GM18520 (cell line): ENCODE measurements around the gene KDR.

Experiments
- ATAC-seq: cut with Tn5 transposase; IDR thresholded peaks from one replicate; pipeline ENCODE4 v1.9.1; 2021; ENCODE audit not compliant: unreplicated experiment

Gene KDR

GRCh38 chr4:55031158-55031557, 94.2 kb downstream of the KDR start:
- ATAC-seq = no peak

DNA sequence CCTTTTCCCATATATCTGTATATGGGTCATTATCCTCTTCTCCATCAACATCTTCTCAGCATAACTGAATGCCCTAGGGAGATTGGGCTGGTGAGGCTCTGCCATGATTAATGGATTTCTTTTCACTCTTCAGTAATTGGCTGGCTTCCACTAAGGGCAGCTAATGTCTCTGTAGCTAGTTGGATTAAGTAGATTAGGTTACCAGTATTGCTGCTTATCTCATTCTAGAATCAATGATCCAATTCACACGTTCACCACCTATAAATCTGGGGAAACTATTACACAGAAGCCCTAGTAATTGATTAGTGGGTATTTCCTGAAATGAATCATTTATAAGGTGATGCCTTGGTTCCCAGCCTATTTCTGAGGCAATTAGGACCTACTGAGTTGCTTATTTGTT, 94.8 kb downstream of the KDR start:
- no peak for ATAC-seq

DNA sequence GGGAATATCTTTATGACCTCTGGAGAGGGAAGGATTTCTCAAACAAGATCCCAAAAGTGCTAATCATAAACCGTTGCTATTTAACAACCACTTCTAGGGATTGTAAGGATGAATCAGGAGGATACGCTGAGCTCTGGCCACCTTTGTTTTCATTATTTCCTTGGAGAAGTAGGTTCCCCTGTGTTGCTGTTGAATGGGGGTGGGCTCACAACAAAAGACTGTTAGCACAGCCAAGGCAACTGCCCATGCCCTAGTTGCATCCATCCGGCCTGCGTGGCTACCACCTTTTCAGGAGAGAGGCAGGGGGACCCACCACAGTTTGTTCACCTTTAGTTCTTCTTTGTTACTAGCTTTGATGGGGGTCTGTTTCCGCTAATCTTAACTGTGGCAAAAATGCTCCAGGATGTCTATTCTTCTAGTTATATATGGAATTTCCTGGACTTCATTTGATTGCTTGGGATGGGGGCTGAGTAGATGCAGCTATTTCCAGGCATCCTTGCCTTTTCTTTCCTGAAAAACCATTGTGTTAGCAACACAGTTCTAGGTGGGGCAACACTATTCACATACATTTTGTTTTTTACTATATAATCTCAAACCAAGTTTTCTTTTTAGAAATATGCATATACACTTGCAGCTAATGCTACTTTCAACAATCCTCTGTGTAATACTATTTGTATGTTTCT, 95.4 kb downstream of the KDR start:
- no peak for ATAC-seq

DNA sequence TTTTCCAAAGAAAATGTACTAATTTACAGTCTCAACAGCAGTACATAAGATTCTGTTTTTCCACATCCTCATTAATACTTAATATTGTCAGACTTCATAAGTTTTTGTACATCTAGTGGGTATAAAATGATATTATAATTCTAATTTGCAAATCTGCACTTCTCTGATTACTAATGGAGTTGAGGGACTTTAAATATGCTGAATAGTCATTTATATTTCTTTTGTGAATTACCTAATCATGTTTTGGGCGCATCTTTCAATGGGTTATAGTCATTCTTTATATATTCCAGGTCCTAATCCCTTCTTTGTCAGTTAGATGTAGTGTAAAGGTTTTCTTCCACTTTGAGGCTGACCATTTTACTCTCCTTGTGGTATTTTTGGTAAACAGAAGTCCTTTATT, 96.1 kb downstream of the KDR start:
- no peak for ATAC-seq
